CD4-positive, CD25-positive, alpha-beta regulatory T cell (primary cell): ENCODE measurements around the gene TMEM169. TPM values are rescaled to one million over a fixed set of nuclear protein-coding genes. Genes with fewer than 3 reads are reported as not detected.
A peak's percentile ranks its signal among the peaks of the same experiment; 100 is the strongest.

Source experiments
- ATAC-seq, 2 donors: fragments of 150-1000 bp; cut with Tn5 transposase; one replicate each; pipeline ENCODE4 v1.10.0; 2021; ENCODE audit warnings: low read depth in 2 of 2, moderate number of reproducible peaks in 2 of 2, moderate library complexity in 1 of 2
- DNase-seq, 3 donors: peaks; one replicate each; pipeline versions ENCODE4 v3.0.0 to v3.0.0-alpha.2; 2012 to 2022; ENCODE audit warnings: mixed read lengths in 1 of 3
- H3K27ac ChIP-seq: one replicate; pipeline ENCODE4 v1.7.0; 2013; ENCODE audit warnings: mild to moderate bottlenecking, low read length; ENCODE audit not compliant: insufficient read depth, poor library complexity, severe bottlenecking
- H3K27me3 ChIP-seq: one replicate; pipeline ENCODE4 v1.7.0; 2013; ENCODE audit warnings: low read length; ENCODE audit not compliant: control insufficient read depth, insufficient read depth
- H3K36me3 ChIP-seq: one replicate; pipeline ENCODE4 v1.7.0; 2013; ENCODE audit warnings: mild to moderate bottlenecking, low read length, moderate library complexity; ENCODE audit not compliant: control insufficient read depth, insufficient read depth
- H3K4me1 ChIP-seq: 2 replicates; pipeline ENCODE4 v1.7.0; 2013; ENCODE audit warnings: mild to moderate bottlenecking, low read length; ENCODE audit not compliant: insufficient read depth, control insufficient read depth, poor library complexity, severe bottlenecking
- H3K4me3 ChIP-seq: one replicate; pipeline ENCODE4 v1.7.0; 2013; ENCODE audit warnings: low read depth, mild to moderate bottlenecking, low read length, moderate library complexity
- H3K9me3 ChIP-seq, 2 experiments: 1 replicate in 1 of 2; 2 replicates in 1 of 2; pipeline ENCODE4 v1.7.0; 2013; ENCODE audit warnings: low read length in 2 of 2, mild to moderate bottlenecking in 1 of 2, moderate library complexity in 1 of 2; ENCODE audit not compliant: control insufficient read depth in 2 of 2
- H3K27ac Mint-ChIP-seq, 3 donors: one replicate each; pipeline ENCODE4 v1.8.0; 2020 to 2022; ENCODE audit warnings: mild to moderate bottlenecking in 3 of 3, mixed read lengths in 3 of 3, moderate library complexity in 2 of 3
- H3K27me3 Mint-ChIP-seq: one replicate; pipeline ENCODE4 v1.8.0; 2022; ENCODE audit warnings: mild to moderate bottlenecking, mixed read lengths
- H3K36me3 Mint-ChIP-seq: one replicate; pipeline ENCODE4 v1.8.0; 2020; ENCODE audit warnings: mixed read lengths
- H3K4me1 Mint-ChIP-seq, 4 donors: one replicate each; pipeline ENCODE4 v1.8.0; 2020 to 2022; ENCODE audit warnings: mixed read lengths in 4 of 4, mild to moderate bottlenecking in 1 of 4
- H3K4me3 Mint-ChIP-seq, 4 donors: one replicate each; pipeline ENCODE4 v1.8.0; 2020 to 2022; ENCODE audit warnings: mild to moderate bottlenecking in 4 of 4, mixed read lengths in 4 of 4, moderate library complexity in 3 of 4
- H3K9me3 Mint-ChIP-seq, 7 donors: one replicate each; pipeline ENCODE4 v1.8.0; 2020 to 2022; ENCODE audit warnings: mixed read lengths in 7 of 7, mild to moderate bottlenecking in 3 of 7, moderate library complexity in 2 of 7
- polyA plus RNA-seq, 4 donors: library from polyadenylated mRNA; unstranded; fragments of 300-500 nt; fragmentation: Illumina TruSeq; gene quantifications; one replicate each; pipeline ENCODE4 v1.2.3, GENCODE V29; 2021
- total RNA-seq: library from RNA; stranded (reverse); gene quantifications from one replicate; pipeline ENCODE4 v1.2.3, GENCODE V29; 2022

TMEM169 gene
- total and polyA plus RNA-seq, 5 donors from 2014 or later: 4.6 to 12.8 (median 8.0) TPM

DNA sequence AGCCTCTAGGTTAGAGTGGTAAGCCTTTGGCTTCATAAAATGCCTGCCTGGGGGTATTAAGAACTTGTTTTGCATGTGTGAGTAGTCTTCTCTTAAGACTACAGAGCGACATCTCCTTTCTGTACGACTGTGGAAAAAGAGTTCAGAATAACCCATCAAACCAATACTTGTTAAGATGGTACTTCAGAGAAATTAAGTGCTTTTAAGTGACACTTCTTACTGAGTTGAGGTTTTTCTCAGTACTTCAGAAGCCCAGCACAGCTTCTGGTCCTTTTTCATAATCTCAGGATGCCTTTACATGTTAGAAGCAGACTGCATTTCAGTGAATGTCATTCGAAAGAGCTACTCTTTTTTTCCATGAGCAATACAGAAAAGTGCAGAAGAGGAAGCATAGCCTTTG, 38.3 kb downstream of the TMEM169 start:
- H3K27ac ChIP-seq: peak overlapping the region; percentile 17
- peak; percentile 79 to 80 for ATAC-seq
- H3K27me3 ChIP-seq: no peaks in the 10 kb centered on the region
- H3K4me1 ChIP-seq: peaks cover 54% of the 10 kb centered on the region
- Mint-ChIP-seq H3K36me3 (peaks cover 56% of the 10 kb centered on the region), H3K4me3 (peak overlapping the region in 3 of 4 donors; percentile 2 to 62 (median 8)), H3K27me3 (no peaks in the 10 kb centered on the region), H3K9me3 (no peaks in the 10 kb centered on the region), H3K27ac (peak overlapping the region; percentile 27 to 66 (median 36)), H3K4me1 (peaks cover 38 to 82% (median 48%) of the 10 kb centered on the region in 4 donors)
- peak in 1 of 3 donors; percentile 88 for DNase-seq
- H3K36me3 ChIP-seq: peaks cover 86% of the 10 kb centered on the region
- H3K4me3 ChIP-seq: peak overlapping the region; percentile 16
- H3K9me3 ChIP-seq: no peaks in the 10 kb centered on the region

DNA sequence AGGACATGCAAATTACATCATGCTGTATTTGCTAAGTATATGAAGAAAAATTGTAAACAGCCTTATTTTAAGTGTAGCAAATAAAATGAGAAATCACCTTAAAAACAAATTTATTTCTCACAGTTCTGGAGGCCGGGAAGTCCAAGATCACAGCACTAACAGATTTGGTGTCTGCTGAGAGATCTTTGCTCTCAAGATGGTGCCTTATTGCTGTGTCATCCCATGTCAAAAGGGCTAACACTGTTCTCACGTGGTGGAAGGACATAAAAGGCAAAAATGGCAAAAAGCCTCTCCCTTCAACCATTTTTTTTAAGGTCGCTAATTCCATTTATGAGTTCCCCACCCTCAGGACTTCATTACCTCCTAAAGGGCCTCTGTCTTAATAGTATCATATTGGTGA, 39.5 kb downstream of the TMEM169 start:
- ATAC-seq (no peak), DNase-seq (no peak)
- peak overlapping the region; percentile 7 for H3K27ac ChIP-seq
- Mint-ChIP-seq H3K36me3 (peaks cover 60% of the 10 kb centered on the region), H3K4me3 (peak overlapping the region in 2 of 4 donors; percentile 15 to 48), H3K27me3 (no peaks in the 10 kb centered on the region), H3K9me3 (no peaks in the 10 kb centered on the region), H3K4me1 (peaks cover 32 to 81% (median 46%) of the 10 kb centered on the region in 4 donors), H3K27ac (peak overlapping the region; percentile 40 to 78 (median 73))
- H3K36me3 ChIP-seq: peaks cover 90% of the 10 kb centered on the region
- no peaks in the 10 kb centered on the region for H3K27me3 ChIP-seq
- no peak overlapping the region for H3K4me3 ChIP-seq
- peaks cover 42% of the 10 kb centered on the region for H3K4me1 ChIP-seq
- H3K9me3 ChIP-seq: no peaks in the 10 kb centered on the region

DNA sequence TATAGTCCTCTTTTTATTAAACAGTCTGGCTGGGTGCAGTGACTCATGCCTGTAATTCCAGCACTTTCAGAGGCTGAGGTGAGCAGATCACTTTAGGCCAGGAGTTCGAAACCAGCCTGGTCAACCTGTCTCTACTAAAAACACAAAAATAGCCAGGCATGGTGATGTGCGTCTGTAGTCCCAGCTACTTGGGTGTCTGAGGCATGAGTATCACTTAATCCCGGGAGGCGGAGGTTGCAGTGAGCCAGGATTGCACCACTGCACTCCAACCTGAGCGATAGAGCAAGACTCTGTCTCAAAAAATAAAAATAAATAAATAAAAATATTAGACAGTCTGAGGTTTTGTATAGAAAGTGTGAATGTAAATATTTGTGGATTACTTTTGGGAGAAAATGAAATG, 45.2 kb downstream of the TMEM169 start:
- Mint-ChIP-seq H3K4me3 (no peak overlapping the region), H3K27ac (peak overlapping the region in 2 of 3 donors; percentile 32 to 46), H3K9me3 (no peaks in the 10 kb centered on the region), H3K36me3 (peaks cover 65% of the 10 kb centered on the region), H3K27me3 (no peaks in the 10 kb centered on the region), H3K4me1 (peaks cover 33 to 74% (median 37%) of the 10 kb centered on the region in 4 donors)
- ATAC-seq (no peak), DNase-seq (no peak)
- H3K27ac ChIP-seq: no peak overlapping the region
- H3K27me3 ChIP-seq: no peaks in the 10 kb centered on the region
- H3K4me3 ChIP-seq: no peak overlapping the region
- H3K4me1 ChIP-seq: peaks cover 30% of the 10 kb centered on the region
- peaks cover 92% of the 10 kb centered on the region for H3K36me3 ChIP-seq
- no peaks in the 10 kb centered on the region for H3K9me3 ChIP-seq

DNA sequence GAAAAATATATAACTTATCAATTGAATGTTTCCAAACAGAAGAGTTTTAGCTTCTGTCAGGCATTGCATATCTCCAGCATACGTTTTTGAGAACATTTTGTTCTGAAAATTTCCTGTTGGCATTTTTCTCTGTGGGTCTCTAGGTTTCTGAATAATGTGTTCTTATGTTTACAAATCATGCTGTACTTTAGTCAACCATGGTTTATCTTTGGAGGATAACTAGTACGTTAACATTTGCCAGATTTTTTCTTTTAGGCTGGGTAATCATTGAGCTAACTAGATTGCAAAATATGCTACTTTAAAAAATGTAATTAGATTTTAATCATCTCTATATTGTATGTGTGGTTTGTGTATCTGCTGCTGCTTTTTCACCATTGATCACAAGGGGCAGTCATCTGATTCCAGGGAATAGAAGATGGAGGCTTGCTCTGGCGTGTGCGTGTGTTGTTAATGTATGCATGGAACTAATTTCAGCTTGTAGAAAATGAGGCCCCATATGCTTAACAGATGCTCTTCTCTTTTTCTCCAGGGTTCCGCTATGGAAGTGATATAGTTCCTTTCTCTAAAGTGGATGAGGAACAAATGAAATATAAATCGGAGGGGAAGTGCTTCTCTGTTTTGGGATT, 48.7 kb downstream of the TMEM169 start:
- Mint-ChIP-seq H3K27me3 (no peaks in the 10 kb centered on the region), H3K4me1 (peaks cover 48 to 70% (median 54%) of the 10 kb centered on the region in 4 donors), H3K4me3 (no peak overlapping the region), H3K9me3 (no peaks in the 10 kb centered on the region), H3K36me3 (peaks cover 72% of the 10 kb centered on the region), H3K27ac (peak overlapping the region in 1 of 3 donors; percentile 55)
- no peak overlapping the region for H3K27ac ChIP-seq
- H3K4me1 ChIP-seq: peaks cover 31% of the 10 kb centered on the region
- no peaks in the 10 kb centered on the region for H3K9me3 ChIP-seq
- H3K27me3 ChIP-seq: no peaks in the 10 kb centered on the region
- peaks cover 94% of the 10 kb centered on the region for H3K36me3 ChIP-seq
- H3K4me3 ChIP-seq: peak overlapping the region; percentile 45
- ATAC-seq (no peak), DNase-seq (no peak)

DNA sequence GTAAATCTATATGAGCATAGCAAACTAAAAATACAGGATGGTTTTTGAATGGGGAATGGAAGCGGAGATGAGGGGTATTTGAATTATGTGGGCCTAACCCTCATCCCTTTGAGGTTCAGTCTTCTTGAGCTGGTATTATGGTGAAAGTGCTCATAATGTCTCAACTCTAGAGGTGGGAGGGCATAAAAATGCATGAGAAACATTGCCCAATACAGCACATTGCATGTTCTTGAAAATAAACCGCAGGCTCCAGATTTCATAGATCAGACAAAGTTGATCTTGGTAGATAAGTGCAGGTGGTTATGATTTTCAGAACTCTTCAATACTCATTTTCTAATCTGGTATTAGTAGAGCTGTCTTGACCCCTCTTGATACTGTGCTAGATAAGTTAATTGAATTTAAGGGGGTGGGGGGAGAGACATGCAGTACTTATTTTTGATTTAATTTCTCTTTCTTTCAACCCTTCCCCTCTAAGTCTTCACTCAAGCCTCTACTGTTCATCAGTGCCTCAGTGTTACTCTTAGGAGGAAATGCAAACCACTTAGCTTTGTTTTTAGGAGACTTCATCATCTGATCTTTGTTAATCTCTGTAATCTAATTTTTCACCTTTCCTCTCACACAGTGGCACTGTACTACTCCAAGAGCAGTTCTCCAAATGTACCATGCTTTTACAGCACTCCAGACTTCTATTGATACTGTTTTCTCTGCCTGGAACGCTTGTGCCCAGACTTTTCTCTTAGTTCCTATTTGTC, 49.6 kb downstream of the TMEM169 start:
- Histone ChIP-seq H3K4me3 (peak overlapping the region; percentile 45), H3K36me3 (peaks cover 92% of the 10 kb centered on the region), H3K27ac (peak overlapping the region; percentile 18), H3K27me3 (no peaks in the 10 kb centered on the region), H3K4me1 (peaks cover 31% of the 10 kb centered on the region), H3K9me3 (no peaks in the 10 kb centered on the region)
- H3K27me3 Mint-ChIP-seq: no peaks in the 10 kb centered on the region
- peak; percentile 44 to 50 for ATAC-seq
- peak in 2 of 3 donors; percentile 23 to 71 for DNase-seq
- no peaks in the 10 kb centered on the region for H3K9me3 Mint-ChIP-seq
- H3K36me3 Mint-ChIP-seq: peaks cover 71% of the 10 kb centered on the region
- H3K4me1 Mint-ChIP-seq: peaks cover 48 to 65% (median 54%) of the 10 kb centered on the region in 4 donors
- H3K27ac Mint-ChIP-seq: peak overlapping the region; percentile 63 to 89 (median 80)
- H3K4me3 Mint-ChIP-seq: peak overlapping the region in 3 of 4 donors; percentile 34 to 66 (median 45)

DNA sequence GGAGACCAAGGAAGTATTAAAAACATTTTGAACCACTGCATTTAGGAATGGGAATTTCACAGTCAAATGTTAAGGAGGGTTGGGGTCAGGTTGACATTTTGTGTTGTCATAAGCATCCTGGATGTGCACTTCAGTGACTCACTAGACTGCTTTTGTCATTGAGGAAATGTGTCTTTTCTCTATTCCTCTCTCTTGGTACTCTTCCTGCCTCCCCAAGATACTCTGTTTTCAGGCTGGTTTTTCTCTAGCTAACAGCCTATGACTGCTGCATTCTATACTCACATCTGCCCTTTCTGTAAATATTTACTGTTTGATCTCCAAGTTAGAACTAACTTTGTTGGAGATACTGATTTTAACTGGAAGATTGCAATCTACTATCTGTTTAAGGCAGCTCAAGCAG, 50.9 kb downstream of the TMEM169 start:
- Histone ChIP-seq H3K4me3 (no peak overlapping the region), H3K9me3 (no peaks in the 10 kb centered on the region), H3K27ac (no peak overlapping the region), H3K27me3 (no peaks in the 10 kb centered on the region), H3K4me1 (peaks cover 27% of the 10 kb centered on the region), H3K36me3 (peaks cover 92% of the 10 kb centered on the region)
- Mint-ChIP-seq H3K27ac (peak overlapping the region in 2 of 3 donors; percentile 63 to 80), H3K4me1 (peaks cover 48 to 62% (median 56%) of the 10 kb centered on the region in 4 donors), H3K9me3 (no peaks in the 10 kb centered on the region), H3K27me3 (no peaks in the 10 kb centered on the region), H3K36me3 (peaks cover 75% of the 10 kb centered on the region), H3K4me3 (no peak overlapping the region)
- ATAC-seq (no peak), DNase-seq (no peak)

DNA sequence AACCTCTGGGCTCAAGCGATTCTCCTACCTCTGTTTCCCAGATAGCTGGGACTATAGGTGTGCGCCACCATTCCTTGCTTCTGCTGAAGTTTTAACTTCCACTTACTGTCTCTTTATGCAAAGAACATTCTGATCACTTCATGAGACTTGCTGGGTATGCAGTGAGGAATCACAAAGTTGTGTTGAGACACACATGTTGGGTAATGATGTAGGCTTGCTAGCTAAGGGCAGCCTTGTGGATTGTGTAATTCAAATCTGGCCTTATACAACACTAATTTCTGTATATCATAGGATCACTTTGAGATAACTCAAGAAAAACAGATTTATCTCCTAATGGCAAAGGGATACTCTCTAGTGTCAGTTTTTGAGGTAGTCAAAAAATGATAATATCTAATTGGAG, 51.7 kb downstream of the TMEM169 start:
- no peaks in the 10 kb centered on the region for H3K9me3 ChIP-seq
- no peaks in the 10 kb centered on the region for H3K27me3 ChIP-seq
- peaks cover 25% of the 10 kb centered on the region for H3K4me1 ChIP-seq
- Mint-ChIP-seq H3K27me3 (no peaks in the 10 kb centered on the region), H3K4me1 (peaks cover 50 to 63% (median 60%) of the 10 kb centered on the region in 4 donors), H3K9me3 (no peaks in the 10 kb centered on the region), H3K27ac (peak overlapping the region in 2 of 3 donors; percentile 63 to 80), H3K4me3 (no peak overlapping the region), H3K36me3 (peaks cover 76% of the 10 kb centered on the region)
- H3K4me3 ChIP-seq: no peak overlapping the region
- H3K36me3 ChIP-seq: peaks cover 92% of the 10 kb centered on the region
- DNase-seq (no peak), ATAC-seq (no peak)
- no peak overlapping the region for H3K27ac ChIP-seq
